HEK293T (cell line): Measurements from ENCODE around the gene MUC4.
"Not testable (repeated sequence)": the region's sequence is repeated elsewhere in the genome, so short reads cannot be mapped to it uniquely, and the experiment has no call there.

Experiments used
- CTCF ChIA-PET: fragments of 350-600 bp; formaldehyde crosslinking; extraction: SDS; loops from one replicate; lab custom pipeline; 2021; ENCODE audit warnings: antibody characterized with exemption, inconsistent platforms; lab: Yijun Ruan, JAX
- POLR2A ChIA-PET: fragments of 350-600 bp; formaldehyde crosslinking; extraction: SDS; loops from one replicate; lab custom pipeline; 2020; ENCODE audit warnings: antibody characterized with exemption, inconsistent platforms; lab: Yijun Ruan, JAX
- DNase-seq: peaks from one replicate; pipeline ENCODE4 v3.0.0; 2012; ENCODE audit warnings: mixed read lengths; ENCODE audit errors: extremely low spot score
- ARNT ChIP-seq: fragments of 450-650 bp; IDR thresholded peaks from 2 replicates; pipeline ENCODE4 v1.6.1; 2017; ENCODE audit warnings: mild to moderate bottlenecking
- BHLHE40 ChIP-seq: fragments of 450-650 bp; IDR thresholded peaks from 2 replicates; pipeline ENCODE4 v1.6.1; 2016; ENCODE audit warnings: mild to moderate bottlenecking, moderate library complexity, borderline replicate concordance
- CTBP1 ChIP-seq: fragments of 450-650 bp; IDR thresholded peaks from 2 replicates; pipeline ENCODE4 v1.6.1; 2016; ENCODE audit warnings: borderline replicate concordance
- ELF4 ChIP-seq: fragments of 450-650 bp; IDR thresholded peaks from 2 replicates; pipeline ENCODE4 v1.6.1; 2017; ENCODE audit warnings: antibody characterized with exemption
- FOXA1 ChIP-seq: fragments of 450-650 bp; IDR thresholded peaks from 2 replicates; pipeline ENCODE4 v1.6.1; 2016; ENCODE audit warnings: mild to moderate bottlenecking
- FOXK2 ChIP-seq: fragments of 450-650 bp; IDR thresholded peaks from 2 replicates; pipeline ENCODE4 v1.6.1; 2016; ENCODE audit warnings: mild to moderate bottlenecking
- FOXM1 ChIP-seq: fragments of 450-650 bp; IDR thresholded peaks from 2 replicates; pipeline ENCODE4 v1.6.1; 2017; ENCODE audit warnings: mild to moderate bottlenecking, borderline replicate concordance
- HDGF ChIP-seq: fragments of 450-650 bp; IDR thresholded peaks from 2 replicates; pipeline ENCODE4 v1.6.1; 2017; ENCODE audit warnings: antibody characterized with exemption, borderline replicate concordance
- L3MBTL2 ChIP-seq: fragments of 450-650 bp; conservative IDR thresholded peaks from 2 replicates; pipeline ENCODE4 v1.6.1; 2016; ENCODE audit warnings: mild to moderate bottlenecking
- LEF1 ChIP-seq: fragments of 450-650 bp; IDR thresholded peaks from 2 replicates; pipeline ENCODE4 v1.6.1; 2017; ENCODE audit warnings: mild to moderate bottlenecking, borderline replicate concordance
- NFRKB ChIP-seq: fragments of 450-650 bp; IDR thresholded peaks from 2 replicates; pipeline ENCODE4 v1.6.1; 2016; ENCODE audit warnings: mild to moderate bottlenecking, moderate library complexity
- SP1 ChIP-seq: fragments of 450-650 bp; IDR thresholded peaks from 2 replicates; pipeline ENCODE4 v1.6.1; 2017
- SUZ12 ChIP-seq: fragments of 450-650 bp; IDR thresholded peaks from 2 replicates; pipeline ENCODE4 v1.6.1; 2016; ENCODE audit warnings: mild to moderate bottlenecking
- TARDBP ChIP-seq: fragments of 450-650 bp; IDR thresholded peaks from 2 replicates; pipeline ENCODE4 v1.6.1; 2016
- ZNF384 ChIP-seq: fragments of 450-650 bp; IDR thresholded peaks from 2 replicates; pipeline ENCODE4 v1.6.1; 2016
- TF ChIP-seq, protein P1 (sequence below): fragments of 450-650 bp; IDR thresholded peaks from 2 replicates; pipeline ENCODE4 v1.6.1; 2016

Gene MUC4

GRCh38 chr3:195807681-195808121 lies 4.0 kb downstream of the MUC4 start:
- no peak for DNase-seq
- POLR2A ChIA-PET, result no interaction called here
- CTCF ChIA-PET, result no interaction called here
- TF ChIP-seq L3MBTL2, result no peak
- TF ChIP-seq HDGF, result no peak
- TF ChIP-seq SUZ12, result no peak
- TF ChIP-seq, protein P1, sequence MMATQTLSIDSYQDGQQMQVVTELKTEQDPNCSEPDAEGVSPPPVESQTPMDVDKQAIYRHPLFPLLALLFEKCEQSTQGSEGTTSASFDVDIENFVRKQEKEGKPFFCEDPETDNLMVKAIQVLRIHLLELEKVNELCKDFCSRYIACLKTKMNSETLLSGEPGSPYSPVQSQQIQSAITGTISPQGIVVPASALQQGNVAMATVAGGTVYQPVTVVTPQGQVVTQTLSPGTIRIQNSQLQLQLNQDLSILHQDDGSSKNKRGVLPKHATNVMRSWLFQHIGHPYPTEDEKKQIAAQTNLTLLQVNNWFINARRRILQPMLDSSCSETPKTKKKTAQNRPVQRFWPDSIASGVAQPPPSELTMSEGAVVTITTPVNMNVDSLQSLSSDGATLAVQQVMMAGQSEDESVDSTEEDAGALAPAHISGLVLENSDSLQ, result no peak; the same call in 1 of the 2 replicates

DNA sequence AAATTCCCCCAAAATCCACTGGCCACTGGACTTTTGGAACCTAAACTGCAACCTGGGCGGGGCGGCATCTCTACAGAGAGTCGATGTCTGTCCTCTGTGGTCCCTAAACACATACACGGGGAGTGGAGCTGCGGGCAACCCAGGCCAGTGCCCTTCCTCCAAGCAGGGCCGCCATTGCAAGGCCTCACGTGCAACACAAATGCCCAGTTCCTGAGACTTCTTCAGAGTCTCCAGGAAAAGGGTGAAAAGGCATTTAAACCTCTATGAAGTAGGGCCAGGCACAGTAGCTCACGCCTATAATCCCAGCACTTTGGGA lies 4.9 kb downstream of the MUC4 start:
- DNase-seq, result no peak
- CTCF ChIA-PET, result interaction anchor here (0.5 kb wide), 1 partner anchor 17 kb away, joined by 3 read pairs; no protein-coding TSS in a partner anchor
- TF ChIP-seq NFRKB, result no peak
- no peak for TF ChIP-seq SP1
- TF ChIP-seq FOXK2, result no peak
- TF ChIP-seq LEF1, result no peak
- TF ChIP-seq HDGF, result no peak
- no peak for TF ChIP-seq TARDBP
- TF ChIP-seq ELF4, result no peak
- no peak for TF ChIP-seq FOXM1
- TF ChIP-seq, protein P1, result no peak
- no peak for TF ChIP-seq L3MBTL2
- TF ChIP-seq BHLHE40, result no peak
- TF ChIP-seq ZNF384, result no peak
- TF ChIP-seq ARNT, result no peak
- no peak for TF ChIP-seq SUZ12
- no peak for TF ChIP-seq CTBP1
- no peak for TF ChIP-seq FOXA1
- POLR2A ChIA-PET, result no interaction called here

DNA sequence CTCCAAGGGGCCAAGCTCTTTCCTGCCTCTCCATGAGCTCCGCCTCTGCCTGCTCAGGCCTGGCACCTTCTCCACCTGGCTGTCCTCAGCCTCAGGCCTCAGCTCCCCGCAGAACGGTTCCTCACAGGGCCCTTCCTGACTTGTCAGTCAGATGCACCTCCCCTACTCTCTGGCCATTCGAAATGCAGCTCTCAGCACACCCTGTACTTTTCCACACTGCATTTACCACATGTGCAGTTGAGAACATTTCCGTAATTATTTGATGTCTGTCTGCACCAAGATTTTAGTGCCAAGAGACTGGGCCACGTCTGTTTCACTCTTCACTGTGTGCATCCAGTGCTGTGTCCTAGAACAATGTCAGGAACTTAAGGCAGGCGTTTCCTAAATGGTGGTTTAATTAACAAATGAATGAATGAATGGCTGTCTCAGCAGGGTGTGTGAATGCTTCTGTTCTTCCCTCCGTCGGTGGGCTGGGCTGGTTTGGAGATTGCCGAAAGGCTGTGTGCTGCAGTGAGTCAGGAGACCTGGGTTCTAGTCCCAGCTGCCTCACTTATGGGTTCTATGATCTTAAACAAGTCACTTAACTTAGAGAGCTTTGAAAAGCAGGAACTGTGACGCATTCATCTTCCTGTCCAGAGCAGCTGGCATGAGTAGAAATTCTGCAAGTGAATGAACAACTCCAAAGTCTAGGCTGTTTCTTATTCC lies 5.4 kb downstream of the MUC4 start:
- TF ChIP-seq ELF4 (no peak), ZNF384 (no peak), TARDBP (no peak), SUZ12 (no peak)
- ChIA-PET CTCF (interaction anchor here (0.5 kb wide), 1 partner anchor 16 kb away, joined by 3 read pairs; no protein-coding TSS in a partner anchor), POLR2A (no interaction called here)
- no peak for DNase-seq

DNA sequence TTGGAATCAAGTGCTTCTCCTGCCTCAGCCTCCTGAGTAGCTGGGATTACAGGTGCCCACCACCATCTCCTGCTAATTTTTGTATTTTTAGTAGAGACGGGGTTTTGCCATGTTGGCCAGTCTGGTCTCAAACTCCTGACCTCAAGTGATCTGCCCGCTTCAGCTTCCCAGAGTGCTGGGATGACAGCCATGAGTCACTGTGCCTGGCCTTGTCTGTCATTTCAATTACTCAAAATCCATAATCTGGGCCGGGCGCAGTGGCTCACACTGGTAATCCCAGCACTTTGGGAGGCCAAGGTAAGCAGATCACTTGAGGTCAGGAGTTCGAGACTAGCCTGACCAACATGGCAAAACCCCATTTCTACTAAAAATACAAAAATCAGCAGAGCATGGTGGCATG lies 6.1 kb downstream of the MUC4 start:
- CTCF ChIA-PET, result interaction anchor here (1.4 kb wide), 1 partner anchor 89 kb away, joined by 5 read pairs; no protein-coding TSS in a partner anchor
- POLR2A ChIA-PET, result not testable (repeated sequence)

DNA sequence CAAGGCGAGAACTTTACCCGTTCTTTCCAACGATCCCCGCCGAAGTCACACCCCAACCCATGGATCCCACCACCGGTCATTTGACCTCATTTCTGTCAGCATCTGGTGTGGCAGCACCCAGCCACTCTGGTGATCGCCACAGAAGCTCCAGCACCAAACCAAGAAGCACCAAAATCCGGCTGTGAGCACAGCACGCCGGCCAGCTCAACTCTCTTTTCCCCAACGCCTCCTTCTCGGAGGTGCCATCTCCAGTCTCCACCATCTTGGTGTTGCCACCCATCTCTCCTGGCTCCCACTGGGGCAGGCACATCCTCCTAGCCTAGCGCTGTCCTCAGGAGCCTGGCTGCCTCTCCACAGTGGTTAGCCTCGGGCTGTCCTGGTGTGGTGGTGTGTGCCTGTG lies 6.5 kb downstream of the MUC4 start:
- ChIA-PET POLR2A (no interaction called here), CTCF (interaction anchor here (1.4 kb wide), 1 partner anchor 89 kb away, joined by 5 read pairs; no protein-coding TSS in a partner anchor)
- TF ChIP-seq ELF4, result no peak
- no peak for TF ChIP-seq ZNF384
- TF ChIP-seq SUZ12, result no peak
- no peak for TF ChIP-seq BHLHE40
- no peak for TF ChIP-seq FOXA1
- no peak for TF ChIP-seq FOXM1
- TF ChIP-seq ARNT, result no peak
- no peak for TF ChIP-seq L3MBTL2
- no peak for TF ChIP-seq CTBP1
- TF ChIP-seq FOXK2, result no peak
- TF ChIP-seq, protein P1, result no peak
- no peak for TF ChIP-seq LEF1
- no peak for TF ChIP-seq SP1
- TF ChIP-seq HDGF, result no peak
- DNase-seq, result no peak

More for the DNA sequence above, 6.1 kb downstream of the MUC4 start:
- not testable (repeated sequence) for DNase-seq

- CTCF ChIA-PET, result no interaction called here
- no peak for DNase-seq
- POLR2A ChIA-PET, result no interaction called here
- TF ChIP-seq ARNT (no peak), SP1 (no peak), NFRKB (no peak), BHLHE40 (no peak), FOXA1 (no peak), HDGF (no peak), ZNF384 (no peak), TARDBP (no peak), FOXK2 (no peak), CTBP1 (no peak), L3MBTL2 (no peak)
Observed at GRCh38 chr3:195803289-195803908, 8.3 kb downstream of the MUC4 start.

DNA sequence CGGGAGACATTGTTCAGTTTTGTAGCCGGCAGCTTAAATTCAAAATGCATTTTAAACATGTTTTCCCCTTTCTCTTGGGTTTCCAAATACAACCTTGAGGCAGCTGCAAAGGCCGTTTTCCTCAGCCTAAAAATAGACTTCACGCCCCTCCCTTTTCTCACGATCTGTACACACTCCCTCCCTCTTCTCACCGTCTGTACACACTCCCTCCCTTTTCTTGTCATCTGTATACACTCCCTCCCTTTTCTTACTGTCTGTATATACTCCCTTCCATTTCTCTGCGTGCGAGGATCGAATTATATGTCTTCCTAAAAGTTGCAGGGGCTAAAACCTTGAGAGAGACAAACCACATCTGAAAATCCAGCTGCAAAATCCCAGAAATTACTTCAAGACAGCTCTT lies 8.9 kb downstream of the MUC4 start:
- TF ChIP-seq FOXK2 (no peak), FOXM1 (no peak), BHLHE40 (no peak), TARDBP (no peak), ZNF384 (no peak), LEF1 (no peak), L3MBTL2 (no peak), ELF4 (no peak)
- TF ChIP-seq, protein P1, result no peak
- POLR2A ChIA-PET, result no interaction called here
- no peak for DNase-seq
- CTCF ChIA-PET, result no interaction called here
